ENCODE data around the gene TMEM253.

DNA sequence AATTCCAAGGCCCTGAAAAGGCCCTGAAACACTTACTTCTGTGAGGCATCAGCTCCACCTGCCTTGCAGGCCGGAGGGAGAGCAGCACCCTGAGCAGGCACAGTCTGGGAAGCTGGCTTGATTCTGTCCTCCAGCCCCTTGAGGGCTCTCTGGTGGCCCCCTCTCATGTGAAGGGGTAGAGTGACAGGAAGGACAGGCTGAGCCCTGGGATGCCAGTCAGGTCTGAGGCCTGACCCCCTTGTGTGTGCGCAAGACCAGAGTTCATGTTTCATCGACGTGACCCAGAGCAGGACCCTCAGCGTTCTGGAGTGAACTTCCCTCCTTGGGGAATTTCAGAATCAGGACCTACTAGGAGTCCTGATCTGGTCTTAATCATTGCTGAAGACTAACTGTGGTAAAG lies 42.0 kb upstream of the TMEM253 start:
- TF ChIP-seq, protein P1, sequence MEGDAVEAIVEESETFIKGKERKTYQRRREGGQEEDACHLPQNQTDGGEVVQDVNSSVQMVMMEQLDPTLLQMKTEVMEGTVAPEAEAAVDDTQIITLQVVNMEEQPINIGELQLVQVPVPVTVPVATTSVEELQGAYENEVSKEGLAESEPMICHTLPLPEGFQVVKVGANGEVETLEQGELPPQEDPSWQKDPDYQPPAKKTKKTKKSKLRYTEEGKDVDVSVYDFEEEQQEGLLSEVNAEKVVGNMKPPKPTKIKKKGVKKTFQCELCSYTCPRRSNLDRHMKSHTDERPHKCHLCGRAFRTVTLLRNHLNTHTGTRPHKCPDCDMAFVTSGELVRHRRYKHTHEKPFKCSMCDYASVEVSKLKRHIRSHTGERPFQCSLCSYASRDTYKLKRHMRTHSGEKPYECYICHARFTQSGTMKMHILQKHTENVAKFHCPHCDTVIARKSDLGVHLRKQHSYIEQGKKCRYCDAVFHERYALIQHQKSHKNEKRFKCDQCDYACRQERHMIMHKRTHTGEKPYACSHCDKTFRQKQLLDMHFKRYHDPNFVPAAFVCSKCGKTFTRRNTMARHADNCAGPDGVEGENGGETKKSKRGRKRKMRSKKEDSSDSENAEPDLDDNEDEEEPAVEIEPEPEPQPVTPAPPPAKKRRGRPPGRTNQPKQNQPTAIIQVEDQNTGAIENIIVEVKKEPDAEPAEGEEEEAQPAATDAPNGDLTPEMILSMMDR (conservative IDR thresholded peaks at IDR 0.05; ENCODE audit: low read depth, low read length), result no peak
- no peak for TF ChIP-seq EZH2 (IDR thresholded peaks at IDR 0.05; ENCODE audit: borderline replicate concordance, low read depth, low read length, poor library complexity, severe bottlenecking)

All from A673 (cell line).